ENCODE results near the gene TMEM120A. TPM values are rescaled to one million over a fixed set of nuclear protein-coding genes. Genes with fewer than 3 reads are reported as not detected.
A peak's percentile ranks its signal among the peaks of the same experiment; 100 is the strongest.

Gene TMEM120A
- total RNA-seq, 6 experiments from 2014 or later = 35.5 to 47.3 (median 37.2) TPM

DNA sequence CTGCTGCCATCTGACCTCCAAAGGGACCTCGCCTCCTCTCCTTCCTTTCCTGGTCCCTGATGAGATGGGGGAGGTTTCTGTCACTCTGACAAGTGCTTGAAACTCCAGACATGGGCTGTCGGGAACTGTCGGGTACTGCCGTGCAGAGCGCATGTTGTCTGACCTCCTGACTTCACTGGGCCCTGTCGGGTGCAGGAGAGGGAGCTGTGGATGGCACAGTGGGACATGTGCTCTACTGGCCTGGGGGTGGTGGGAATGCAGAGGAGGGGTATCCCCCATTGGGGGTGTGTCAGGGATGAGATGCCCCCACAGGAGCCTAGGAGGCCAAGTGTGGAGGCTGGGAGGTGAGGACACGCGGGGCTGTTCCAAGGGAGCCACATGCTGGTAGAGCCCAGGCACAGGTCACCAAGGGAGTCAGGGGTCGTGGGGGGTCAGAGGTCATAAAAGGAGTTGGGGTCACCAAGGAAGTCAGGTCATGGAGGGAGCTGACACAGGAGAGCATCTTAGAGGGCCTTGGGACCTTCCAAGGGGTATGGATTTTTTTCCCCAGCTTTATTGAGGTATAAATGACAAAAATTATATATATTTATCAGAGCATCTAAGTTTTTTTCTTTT lies 30.9 kb downstream of the TMEM120A start:
- Mint-ChIP-seq H3K27me3 (ENCODE audit: insufficient read depth) (no peaks in the 10 kb centered on the region), H3K4me3 (no peak overlapping the region; the same call in 1 of the 2 replicates), H3K9me3 (no peaks in the 10 kb centered on the region), H3K4me1 (ENCODE audit: low read depth) (peaks cover 46% of the 10 kb centered on the region), H3K27ac (peak overlapping the region; percentile 87), H3K36me3 (ENCODE audit: low read depth) (peaks cover 14% of the 10 kb centered on the region)
- no peak for DNase-seq
- TF ChIP-seq, protein P1, sequence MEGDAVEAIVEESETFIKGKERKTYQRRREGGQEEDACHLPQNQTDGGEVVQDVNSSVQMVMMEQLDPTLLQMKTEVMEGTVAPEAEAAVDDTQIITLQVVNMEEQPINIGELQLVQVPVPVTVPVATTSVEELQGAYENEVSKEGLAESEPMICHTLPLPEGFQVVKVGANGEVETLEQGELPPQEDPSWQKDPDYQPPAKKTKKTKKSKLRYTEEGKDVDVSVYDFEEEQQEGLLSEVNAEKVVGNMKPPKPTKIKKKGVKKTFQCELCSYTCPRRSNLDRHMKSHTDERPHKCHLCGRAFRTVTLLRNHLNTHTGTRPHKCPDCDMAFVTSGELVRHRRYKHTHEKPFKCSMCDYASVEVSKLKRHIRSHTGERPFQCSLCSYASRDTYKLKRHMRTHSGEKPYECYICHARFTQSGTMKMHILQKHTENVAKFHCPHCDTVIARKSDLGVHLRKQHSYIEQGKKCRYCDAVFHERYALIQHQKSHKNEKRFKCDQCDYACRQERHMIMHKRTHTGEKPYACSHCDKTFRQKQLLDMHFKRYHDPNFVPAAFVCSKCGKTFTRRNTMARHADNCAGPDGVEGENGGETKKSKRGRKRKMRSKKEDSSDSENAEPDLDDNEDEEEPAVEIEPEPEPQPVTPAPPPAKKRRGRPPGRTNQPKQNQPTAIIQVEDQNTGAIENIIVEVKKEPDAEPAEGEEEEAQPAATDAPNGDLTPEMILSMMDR (IDR thresholded peaks at IDR 0.05) = no peak

DNA sequence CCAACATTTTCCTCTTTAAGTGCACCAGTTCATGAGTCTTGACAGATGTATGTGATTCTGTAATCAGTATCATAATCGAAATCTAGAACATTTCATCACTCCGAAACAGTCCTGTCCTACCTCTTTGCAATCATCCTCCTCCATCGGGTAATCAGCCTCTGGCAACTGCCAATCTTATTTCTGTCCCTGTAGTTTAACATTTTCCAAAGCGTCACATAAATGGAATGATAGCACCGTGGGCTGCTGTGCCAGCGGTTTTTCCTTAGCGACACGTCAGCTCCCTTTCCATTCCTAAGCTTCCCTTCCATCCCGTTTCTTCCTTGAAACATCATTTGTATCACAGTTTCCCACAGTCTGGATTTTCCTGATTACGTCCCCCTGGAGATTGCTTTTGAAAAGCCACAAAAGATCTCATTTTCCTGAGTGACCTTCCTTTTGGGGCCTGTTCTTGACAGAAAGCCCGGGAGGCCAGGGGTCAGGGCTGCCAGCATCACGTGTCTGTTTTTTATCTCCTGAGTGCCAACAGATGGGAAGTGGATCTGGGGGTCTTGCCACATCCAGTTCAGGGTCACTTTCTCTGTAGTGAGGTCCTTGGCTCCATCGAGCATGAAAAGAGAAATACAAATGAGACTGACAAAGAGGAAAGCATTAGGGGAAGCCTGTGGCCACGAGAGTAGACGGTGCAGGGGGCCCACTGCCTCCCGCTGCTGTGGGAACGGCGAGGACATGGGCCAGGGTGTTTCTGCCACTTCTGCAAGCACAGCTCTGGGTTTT lies 31.6 kb downstream of the TMEM120A start:
- DNase-seq = peak; percentile 67
- Mint-ChIP-seq H3K4me1 (ENCODE audit: low read depth) (peaks cover 49% of the 10 kb centered on the region), H3K27me3 (ENCODE audit: insufficient read depth) (no peaks in the 10 kb centered on the region), H3K9me3 (no peaks in the 10 kb centered on the region), H3K4me3 (peak overlapping the region; percentile 13), H3K27ac (peak overlapping the region; percentile 87), H3K36me3 (ENCODE audit: low read depth) (peaks cover 18% of the 10 kb centered on the region)
- TF ChIP-seq, protein P1 (IDR thresholded peaks at IDR 0.05) = no peak

DNA sequence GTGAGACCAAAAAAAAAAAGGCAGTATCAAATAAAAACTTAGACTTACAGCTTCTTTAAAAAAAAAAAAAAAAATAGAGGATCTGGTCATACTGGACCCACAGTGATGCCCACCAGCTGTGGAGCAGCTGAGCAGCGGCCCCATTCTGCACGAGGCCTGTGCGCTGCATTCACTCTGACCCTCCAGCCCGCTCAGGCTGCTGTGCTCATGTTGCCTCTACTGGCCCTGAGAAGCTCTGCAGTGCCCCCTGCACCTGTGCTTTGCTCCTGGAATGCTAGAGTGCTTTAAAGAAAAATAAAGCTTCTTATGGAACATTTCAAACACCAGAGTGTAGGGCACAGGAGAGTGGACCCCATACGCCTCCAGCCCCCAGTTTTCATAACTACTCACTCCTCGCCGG lies 33.2 kb downstream of the TMEM120A start:
- TF ChIP-seq, protein P1 (IDR thresholded peaks at IDR 0.05) = no peak; the same call in 1 of the 2 replicates
- H3K27me3 Mint-ChIP-seq (ENCODE audit: insufficient read depth) = no peaks in the 10 kb centered on the region; the same call in 1 of the 2 replicates
- peaks cover 49% of the 10 kb centered on the region for H3K4me1 Mint-ChIP-seq (ENCODE audit: low read depth)
- no peak for DNase-seq
- peak overlapping the region; percentile 51; the same call in 1 of the 2 replicates for H3K27ac Mint-ChIP-seq
- no peaks in the 10 kb centered on the region for H3K9me3 Mint-ChIP-seq
- H3K36me3 Mint-ChIP-seq (ENCODE audit: low read depth) = peaks cover 27% of the 10 kb centered on the region
- H3K4me3 Mint-ChIP-seq = no peak overlapping the region

DNA sequence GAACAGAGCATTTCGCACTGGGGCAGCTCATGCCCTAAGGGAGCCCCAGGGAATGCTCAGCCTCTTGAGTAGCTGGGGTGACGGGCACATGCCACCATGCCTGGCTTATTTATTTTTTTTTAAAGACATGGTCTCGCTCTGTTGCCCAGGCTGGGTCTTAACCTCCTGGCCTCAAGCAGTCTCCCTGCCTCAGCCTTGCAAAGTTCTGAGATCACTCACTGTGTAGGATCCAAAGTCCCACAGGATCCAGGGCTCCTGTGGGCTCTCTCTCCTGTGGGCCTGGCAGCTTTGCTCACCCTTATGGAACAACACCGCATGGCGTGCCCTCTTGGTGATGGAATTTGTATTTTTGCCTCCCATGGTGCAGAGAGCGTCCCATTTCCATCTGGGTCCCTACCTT lies 34.0 kb downstream of the TMEM120A start:
- no peak for DNase-seq
- H3K4me1 Mint-ChIP-seq (ENCODE audit: low read depth) = peaks cover 49% of the 10 kb centered on the region
- H3K27ac Mint-ChIP-seq = no peak overlapping the region
- H3K4me3 Mint-ChIP-seq = no peak overlapping the region
- H3K27me3 Mint-ChIP-seq (ENCODE audit: insufficient read depth) = no peaks in the 10 kb centered on the region; the same call in 1 of the 2 replicates
- H3K9me3 Mint-ChIP-seq = no peaks in the 10 kb centered on the region
- TF ChIP-seq, protein P1 (IDR thresholded peaks at IDR 0.05) = no peak
- H3K36me3 Mint-ChIP-seq (ENCODE audit: low read depth) = peaks cover 35% of the 10 kb centered on the region

DNA sequence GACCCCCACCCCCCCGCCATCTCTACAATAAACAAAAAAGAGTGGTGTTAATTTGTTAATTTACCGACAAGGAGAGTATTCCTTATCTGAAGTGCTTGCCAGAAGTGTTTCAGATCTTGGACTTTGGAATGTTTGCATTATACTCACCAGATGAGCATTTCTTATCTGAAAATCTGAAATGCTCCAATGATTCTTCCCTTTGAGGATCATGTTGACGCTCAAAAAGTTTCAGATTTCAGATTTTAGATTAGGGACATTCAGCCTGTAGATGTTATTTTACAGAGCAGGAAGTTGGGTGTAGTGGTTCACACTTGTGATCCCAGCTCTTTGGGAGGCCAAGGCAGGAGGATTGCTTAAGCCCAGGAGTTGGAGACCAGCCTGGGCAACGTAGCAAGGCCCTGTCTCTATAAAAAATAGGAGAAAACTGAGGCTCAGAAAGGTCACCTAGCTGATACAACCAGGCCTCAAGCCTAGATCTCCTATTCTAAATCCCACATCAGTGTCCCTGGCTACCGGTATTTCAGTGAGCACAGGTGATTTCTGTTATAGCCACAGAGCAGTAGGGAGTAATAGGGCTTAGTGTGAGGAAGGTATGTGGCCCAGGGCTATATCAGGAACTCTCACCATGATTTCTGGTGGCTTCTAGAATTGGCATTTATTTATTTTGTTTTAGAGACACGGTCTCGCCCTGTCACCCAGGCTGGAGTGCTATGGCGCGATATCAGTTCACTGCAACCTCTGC lies 35.4 kb downstream of the TMEM120A start:
- peak overlapping the region; percentile 55 for H3K27ac Mint-ChIP-seq

More for the DNA sequence above, 35.4 kb downstream of the TMEM120A start:
- no peak overlapping the region for H3K4me3 Mint-ChIP-seq
- H3K4me1 Mint-ChIP-seq (ENCODE audit: low read depth) = peaks cover 49% of the 10 kb centered on the region
- peaks cover 38% of the 10 kb centered on the region for H3K36me3 Mint-ChIP-seq (ENCODE audit: low read depth)
- TF ChIP-seq, protein P1 (IDR thresholded peaks at IDR 0.05) = no peak
- no peaks in the 10 kb centered on the region; the same call in 1 of the 2 replicates for H3K27me3 Mint-ChIP-seq (ENCODE audit: insufficient read depth)
- DNase-seq = peak; percentile 22
- no peaks in the 10 kb centered on the region for H3K9me3 Mint-ChIP-seq
